Measurements from ENCODE around the gene MYH16. TPM values are rescaled to one million over a fixed set of nuclear protein-coding genes. Genes with fewer than 3 reads are reported as not detected.

Gene MYH16
- total RNA-seq, 2 donors from 2014 or later: under 0.01 TPM; not detected in 1

GRCh38 chr7:99290980-99291607 lies 18.5 kb downstream of the MYH16 start:
- H3K27me3 ChIP-seq: no peaks in the 10 kb centered on the region
- TF ChIP-seq POLR2A (IDR thresholded peaks at IDR 0.05) (no peak), CTCF (IDR thresholded peaks at IDR 0.05) (no peak)
- ATAC-seq (no peak), DNase-seq (no peak)
- no peaks in the 10 kb centered on the region for H3K36me3 ChIP-seq (replicated peaks in 1 of 2; ENCODE audit: insufficient read depth in 1 of 2, low read depth in 2 of 2)
- WGBS, 2 donors: 86 to 88% methylated on average over 9 to 10 of the region's 10 CpGs
- no peaks in the 10 kb centered on the region for H3K4me1 ChIP-seq
- intact Hi-C loops (cut with DNase I): no loop called here
- no peak overlapping the region for H3K27ac ChIP-seq
- no peaks in the 10 kb centered on the region for H3K9me3 ChIP-seq
- no peak overlapping the region for H3K4me3 ChIP-seq

GRCh38 chr7:99292127-99292526 lies 19.5 kb downstream of the MYH16 start:
- no peak for DNase-seq
- Histone ChIP-seq H3K4me3 (no peak overlapping the region), H3K9me3 (no peaks in the 10 kb centered on the region), H3K4me1 (no peaks in the 10 kb centered on the region), H3K27ac (no peak overlapping the region), H3K36me3 (replicated peaks in 1 of 2; ENCODE audit: insufficient read depth in 1 of 2, low read depth in 2 of 2) (no peaks in the 10 kb centered on the region), H3K27me3 (no peaks in the 10 kb centered on the region)
- WGBS, 2 donors: 78 to 91% methylated on average over 10 to 14 of the region's 14 CpGs
- TF ChIP-seq CTCF (IDR thresholded peaks at IDR 0.05) (no peak), POLR2A (IDR thresholded peaks at IDR 0.05) (no peak)
- ATAC-seq: no peak
- intact Hi-C loops (cut with DNase I): no loop called here

GRCh38 chr7:99293167-99293566 lies 20.5 kb downstream of the MYH16 start:
- no peak for ATAC-seq

GRCh38 chr7:99293650-99294049 lies 21.0 kb downstream of the MYH16 start:
- intact Hi-C loops (cut with DNase I): no loop called here
- WGBS, 2 donors: 67 to 73% methylated on average over 4 of the region's 4 CpGs
- Histone ChIP-seq H3K27me3 (no peaks in the 10 kb centered on the region), H3K27ac (no peak overlapping the region), H3K4me1 (no peaks in the 10 kb centered on the region), H3K36me3 (replicated peaks in 1 of 2; ENCODE audit: insufficient read depth in 1 of 2, low read depth in 2 of 2) (no peaks in the 10 kb centered on the region), H3K4me3 (no peak overlapping the region), H3K9me3 (no peaks in the 10 kb centered on the region)
- no peak for DNase-seq
- TF ChIP-seq CTCF (IDR thresholded peaks at IDR 0.05): no peak
- TF ChIP-seq POLR2A (IDR thresholded peaks at IDR 0.05): no peak
- ATAC-seq: no peak

More at GRCh38 chr7:99293167-99293566, 20.5 kb downstream of the MYH16 start:
- Histone ChIP-seq H3K27me3 (no peaks in the 10 kb centered on the region), H3K27ac (no peak overlapping the region), H3K9me3 (no peaks in the 10 kb centered on the region), H3K36me3 (replicated peaks in 1 of 2; ENCODE audit: insufficient read depth in 1 of 2, low read depth in 2 of 2) (no peaks in the 10 kb centered on the region), H3K4me1 (no peaks in the 10 kb centered on the region), H3K4me3 (no peak overlapping the region)
- no peak for DNase-seq
- 95 to 100% methylated on average over 1 of the region's 1 CpG for WGBS, 2 donors
- TF ChIP-seq POLR2A (IDR thresholded peaks at IDR 0.05) (no peak), CTCF (IDR thresholded peaks at IDR 0.05) (no peak)
- intact Hi-C loops (cut with DNase I): no loop called here

- DNase-seq (no peak), ATAC-seq (no peak)
- no peak overlapping the region for H3K4me3 ChIP-seq
- H3K27ac ChIP-seq: no peak overlapping the region
- no peaks in the 10 kb centered on the region for H3K4me1 ChIP-seq
- no peaks in the 10 kb centered on the region for H3K27me3 ChIP-seq
- H3K36me3 ChIP-seq (replicated peaks in 1 of 2; ENCODE audit: insufficient read depth in 1 of 2, low read depth in 2 of 2): no peaks in the 10 kb centered on the region
- H3K9me3 ChIP-seq: no peaks in the 10 kb centered on the region
- intact Hi-C loops (cut with DNase I): no loop called here
- 82 to 91% methylated on average over 5 of the region's 5 CpGs for WGBS, 2 donors
- TF ChIP-seq POLR2A (IDR thresholded peaks at IDR 0.05) (no peak), CTCF (IDR thresholded peaks at IDR 0.05) (no peak)
Observed at GRCh38 chr7:99296471-99296870, 23.8 kb downstream of the MYH16 start.

Data from body of pancreas (tissue), 4 donors.